ENCODE measurements around the gene MYO18A.

Gene MYO18A

DNA sequence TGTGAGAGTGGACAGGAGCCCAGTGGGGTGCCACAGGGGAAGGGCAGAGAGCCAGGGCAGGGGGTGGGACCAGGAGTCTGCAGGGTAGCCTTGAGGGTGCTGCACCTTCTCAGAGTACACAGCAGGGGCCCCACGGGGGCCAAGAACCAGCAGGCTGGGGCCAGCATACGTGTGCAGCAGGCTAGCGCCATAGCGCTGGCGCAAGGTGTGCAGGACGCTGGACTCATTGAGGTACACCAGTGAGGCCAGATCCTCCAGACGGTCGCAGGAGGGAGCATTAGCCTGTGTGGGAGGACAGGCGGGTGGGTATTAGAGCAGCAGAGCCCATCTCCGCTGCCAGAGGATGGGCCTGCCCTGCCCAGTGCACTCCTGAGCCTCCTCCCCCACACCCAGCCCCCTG lies 58.8 kb downstream of the MYO18A start:
- Histone ChIP-seq H3K9ac (ENCODE audit: low read length in 5 of 5) (no peak overlapping the region), H3K27me3 (ENCODE audit: control insufficient read depth in 5 of 5, insufficient read depth in 4 of 5, low read length in 5 of 5) (no peaks in the 10 kb centered on the region), H3K4me3 (ENCODE audit: low read depth in 1 of 5, low read length in 5 of 5) (no peak overlapping the region), H3K9me3 (ENCODE audit: control insufficient read depth in 5 of 5, low read length in 5 of 5) (no peaks in the 10 kb centered on the region), H3K4me1 (ENCODE audit: control insufficient read depth in 5 of 5, insufficient read depth in 5 of 5, low read length in 5 of 5) (peaks cover 0 to 9% (median 2%) of the 10 kb centered on the region in 5 donors), H3K27ac (ENCODE audit: low read depth, low read length) (no peak overlapping the region), H3K36me3 (ENCODE audit: control insufficient read depth in 5 of 5, insufficient read depth in 5 of 5, low read length in 5 of 5) (peaks cover 0 to 51% (median 39%) of the 10 kb centered on the region in 5 donors)

DNA sequence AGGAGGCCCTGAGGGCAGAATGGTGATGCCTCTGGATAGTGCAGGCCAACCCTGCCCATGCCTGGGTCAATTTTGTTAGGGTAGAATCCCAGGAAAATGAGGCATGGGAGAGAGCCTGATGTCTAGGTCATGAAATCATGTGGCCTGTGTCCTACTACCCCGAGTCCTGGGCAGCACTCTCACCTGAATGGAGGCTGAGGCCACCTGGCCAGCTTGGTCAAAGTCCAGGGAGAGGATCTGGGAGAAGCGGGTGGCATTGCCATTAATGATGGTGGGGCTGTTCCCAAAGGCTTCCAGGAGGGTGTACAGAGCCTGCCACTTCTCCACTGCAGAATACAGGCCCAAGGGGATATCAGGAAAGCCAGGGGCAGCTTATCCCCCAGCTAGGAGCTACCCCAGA lies 59.8 kb downstream of the MYO18A start:
- Histone ChIP-seq H3K9ac (ENCODE audit: low read length in 5 of 5) (no peak overlapping the region), H3K27ac (ENCODE audit: low read depth, low read length) (no peak overlapping the region), H3K27me3 (ENCODE audit: control insufficient read depth in 5 of 5, insufficient read depth in 4 of 5, low read length in 5 of 5) (no peaks in the 10 kb centered on the region), H3K4me1 (ENCODE audit: control insufficient read depth in 5 of 5, insufficient read depth in 5 of 5, low read length in 5 of 5) (peaks cover 0 to 6% (median 0%) of the 10 kb centered on the region in 5 donors), H3K4me3 (ENCODE audit: low read depth in 1 of 5, low read length in 5 of 5) (no peak overlapping the region), H3K36me3 (ENCODE audit: control insufficient read depth in 5 of 5, insufficient read depth in 5 of 5, low read length in 5 of 5) (peaks cover 0 to 61% (median 39%) of the 10 kb centered on the region in 5 donors), H3K9me3 (ENCODE audit: control insufficient read depth in 5 of 5, low read length in 5 of 5) (no peaks in the 10 kb centered on the region)

DNA sequence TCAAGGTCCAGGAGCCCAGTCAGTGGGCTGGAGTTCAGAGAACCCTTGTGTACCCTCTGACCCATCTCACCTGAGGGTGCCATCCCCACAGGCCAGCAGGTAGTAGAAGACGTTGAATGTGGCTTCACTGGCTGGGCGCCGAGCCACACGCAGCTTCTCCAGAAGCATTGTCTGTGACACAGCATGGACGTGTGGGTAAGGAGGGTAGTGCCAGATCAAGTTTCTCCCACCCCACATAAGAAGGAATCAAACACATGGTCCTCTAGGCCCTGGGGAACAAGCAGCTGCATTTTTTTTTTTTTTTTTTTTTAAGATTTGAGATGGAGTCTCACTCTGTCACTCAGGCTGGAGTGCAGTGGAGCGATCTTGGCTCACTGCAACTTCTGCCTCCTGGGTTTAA lies 60.9 kb downstream of the MYO18A start:
- Histone ChIP-seq H3K4me3 (ENCODE audit: low read depth in 1 of 5, low read length in 5 of 5) (no peak overlapping the region), H3K9me3 (ENCODE audit: control insufficient read depth in 5 of 5, low read length in 5 of 5) (no peaks in the 10 kb centered on the region), H3K27ac (ENCODE audit: low read depth, low read length) (no peak overlapping the region), H3K4me1 (ENCODE audit: control insufficient read depth in 5 of 5, insufficient read depth in 5 of 5, low read length in 5 of 5) (peaks cover 0 to 2% (median 0%) of the 10 kb centered on the region in 5 donors), H3K9ac (ENCODE audit: low read length in 5 of 5) (no peak overlapping the region), H3K27me3 (ENCODE audit: control insufficient read depth in 5 of 5, insufficient read depth in 4 of 5, low read length in 5 of 5) (no peaks in the 10 kb centered on the region), H3K36me3 (ENCODE audit: control insufficient read depth in 5 of 5, insufficient read depth in 5 of 5, low read length in 5 of 5) (peaks cover 0 to 73% (median 43%) of the 10 kb centered on the region in 5 donors)

DNA sequence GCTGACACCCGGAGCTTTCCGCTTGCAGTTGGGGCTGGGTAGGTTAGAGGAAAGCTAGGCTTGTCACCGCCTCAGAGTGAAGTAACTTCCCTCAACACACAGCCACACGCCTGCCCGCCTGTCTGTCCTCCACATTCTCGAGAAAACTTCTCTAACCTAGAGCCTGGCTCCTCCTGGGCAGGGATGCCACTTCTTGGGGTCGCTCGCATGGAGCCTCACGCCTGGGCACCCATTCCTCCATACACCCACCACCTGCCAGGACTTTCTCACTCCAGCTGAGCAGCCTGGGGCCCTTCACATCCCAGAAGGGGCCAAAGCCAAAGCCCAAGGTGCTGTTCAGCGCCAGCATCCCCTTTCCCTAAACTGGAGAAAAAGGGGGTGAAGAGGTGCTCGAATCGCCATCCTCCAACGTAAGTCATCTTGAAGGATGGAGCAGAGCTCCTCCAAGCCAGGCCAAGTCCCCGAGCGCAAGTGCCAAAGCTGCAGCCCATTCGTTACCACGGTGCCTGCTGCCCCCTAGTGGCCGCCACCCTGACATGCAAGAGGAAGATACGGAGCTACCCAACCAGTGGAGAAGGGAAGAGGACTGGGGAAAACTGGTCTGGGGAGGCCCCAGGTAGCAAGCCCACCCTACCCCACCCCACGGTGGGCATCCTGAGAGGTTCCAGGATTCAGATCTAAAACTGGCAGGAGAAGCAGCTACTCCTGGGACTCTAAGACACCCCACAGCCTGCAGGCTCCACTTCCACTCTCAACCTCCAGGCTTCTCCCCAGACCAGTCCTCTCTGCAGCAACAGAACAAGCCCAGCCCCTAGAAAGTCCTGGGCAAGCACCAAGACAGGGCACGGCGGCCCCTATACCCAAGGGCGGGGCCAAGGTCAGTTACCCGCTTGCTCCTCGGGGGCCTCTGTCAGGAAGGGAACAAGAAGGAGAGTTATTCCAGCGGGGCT lies 63.1 kb downstream of the MYO18A start:
- H3K4me3 ChIP-seq (ENCODE audit: low read depth in 1 of 5, low read length in 5 of 5) = no peak overlapping the region
- H3K36me3 ChIP-seq (ENCODE audit: control insufficient read depth in 5 of 5, insufficient read depth in 5 of 5, low read length in 5 of 5) = peaks cover 0 to 77% (median 43%) of the 10 kb centered on the region in 5 donors
- H3K27me3 ChIP-seq (ENCODE audit: control insufficient read depth in 5 of 5, insufficient read depth in 4 of 5, low read length in 5 of 5) = no peaks in the 10 kb centered on the region
- H3K4me1 ChIP-seq (ENCODE audit: control insufficient read depth in 5 of 5, insufficient read depth in 5 of 5, low read length in 5 of 5) = peaks cover 12 to 19% (median 19%) of the 10 kb centered on the region in 5 donors
- no peaks in the 10 kb centered on the region for H3K9me3 ChIP-seq (ENCODE audit: control insufficient read depth in 5 of 5, low read length in 5 of 5)
- H3K27ac ChIP-seq (ENCODE audit: low read depth, low read length) = no peak overlapping the region
- H3K9ac ChIP-seq (ENCODE audit: low read length in 5 of 5) = no peak overlapping the region

DNA sequence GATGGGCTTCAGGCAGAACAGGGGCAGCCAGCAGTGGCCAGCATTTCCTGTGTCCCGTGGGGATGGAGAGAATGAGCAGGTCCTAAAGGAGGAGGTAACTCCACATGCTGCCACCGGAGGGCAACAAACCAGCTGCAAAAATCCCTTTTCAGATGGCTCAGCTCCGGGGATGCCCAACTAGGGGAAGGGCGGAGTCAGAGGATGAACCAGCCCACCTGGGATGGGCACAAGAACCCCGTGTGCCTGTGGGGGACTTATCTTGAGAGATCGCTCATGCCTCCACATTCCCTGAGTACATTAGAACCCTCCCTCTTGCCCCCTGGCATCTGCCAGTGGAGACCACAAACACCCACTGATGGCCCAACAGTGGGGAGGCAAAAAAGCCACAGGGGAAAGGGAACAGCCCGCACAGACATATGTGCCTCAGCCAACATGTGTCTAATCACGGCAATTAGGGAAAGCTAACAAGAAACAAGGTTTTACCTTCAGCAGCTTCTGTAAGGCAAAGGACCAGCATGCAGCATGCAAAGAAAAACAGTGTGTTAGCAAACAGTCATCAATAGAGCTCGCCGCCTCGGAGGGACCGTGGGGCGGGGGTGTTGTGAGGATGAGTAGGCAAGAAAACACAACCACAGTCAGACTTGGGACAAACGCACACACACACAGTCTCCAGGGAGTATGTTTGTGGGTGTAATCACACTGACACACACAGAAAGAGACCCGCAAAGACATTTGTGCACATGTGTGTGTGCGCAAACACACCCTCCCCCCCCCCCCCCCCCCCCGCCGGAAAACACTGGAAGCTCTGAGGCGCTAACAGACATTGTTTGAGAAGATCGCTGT lies 64.0 kb downstream of the MYO18A start:
- H3K27ac ChIP-seq (ENCODE audit: low read depth, low read length) = no peak overlapping the region
- peaks cover 12 to 27% (median 25%) of the 10 kb centered on the region in 5 donors for H3K4me1 ChIP-seq (ENCODE audit: control insufficient read depth in 5 of 5, insufficient read depth in 5 of 5, low read length in 5 of 5)
- H3K4me3 ChIP-seq (ENCODE audit: low read depth in 1 of 5, low read length in 5 of 5) = no peak overlapping the region
- no peaks in the 10 kb centered on the region for H3K9me3 ChIP-seq (ENCODE audit: control insufficient read depth in 5 of 5, low read length in 5 of 5)
- no peaks in the 10 kb centered on the region for H3K27me3 ChIP-seq (ENCODE audit: control insufficient read depth in 5 of 5, insufficient read depth in 4 of 5, low read length in 5 of 5)
- peaks cover 0 to 72% (median 37%) of the 10 kb centered on the region in 5 donors for H3K36me3 ChIP-seq (ENCODE audit: control insufficient read depth in 5 of 5, insufficient read depth in 5 of 5, low read length in 5 of 5)
- no peak overlapping the region for H3K9ac ChIP-seq (ENCODE audit: low read length in 5 of 5)

DNA sequence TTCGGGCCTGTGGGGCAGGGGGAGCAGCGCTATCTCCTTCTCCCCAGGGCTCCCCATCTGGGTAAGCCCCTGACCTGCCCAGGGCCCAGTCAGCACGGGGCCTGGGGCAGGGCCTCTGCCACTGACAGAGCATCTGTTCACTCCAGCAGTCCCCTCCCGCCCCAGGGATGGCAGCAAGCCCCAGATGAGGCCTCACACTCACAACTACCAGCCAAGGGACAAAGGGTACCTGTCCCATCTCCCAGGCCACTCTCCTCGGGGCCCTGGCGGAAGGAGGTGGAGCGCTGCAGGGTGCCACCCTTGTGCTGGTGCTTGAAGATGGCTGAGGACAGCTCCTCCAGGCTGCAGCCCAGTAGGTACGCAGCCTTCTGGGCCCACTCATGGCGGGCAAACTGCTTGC lies 64.8 kb downstream of the MYO18A start:
- Histone ChIP-seq H3K36me3 (ENCODE audit: control insufficient read depth in 5 of 5, insufficient read depth in 5 of 5, low read length in 5 of 5) (peaks cover 0 to 72% (median 37%) of the 10 kb centered on the region in 5 donors), H3K9ac (ENCODE audit: low read length in 5 of 5) (no peak overlapping the region), H3K9me3 (ENCODE audit: control insufficient read depth in 5 of 5, low read length in 5 of 5) (no peaks in the 10 kb centered on the region), H3K27ac (ENCODE audit: low read depth, low read length) (no peak overlapping the region), H3K27me3 (ENCODE audit: control insufficient read depth in 5 of 5, insufficient read depth in 4 of 5, low read length in 5 of 5) (no peaks in the 10 kb centered on the region), H3K4me1 (ENCODE audit: control insufficient read depth in 5 of 5, insufficient read depth in 5 of 5, low read length in 5 of 5) (peaks cover 12 to 27% (median 25%) of the 10 kb centered on the region in 5 donors), H3K4me3 (ENCODE audit: low read depth in 1 of 5, low read length in 5 of 5) (no peak overlapping the region)

DNA sequence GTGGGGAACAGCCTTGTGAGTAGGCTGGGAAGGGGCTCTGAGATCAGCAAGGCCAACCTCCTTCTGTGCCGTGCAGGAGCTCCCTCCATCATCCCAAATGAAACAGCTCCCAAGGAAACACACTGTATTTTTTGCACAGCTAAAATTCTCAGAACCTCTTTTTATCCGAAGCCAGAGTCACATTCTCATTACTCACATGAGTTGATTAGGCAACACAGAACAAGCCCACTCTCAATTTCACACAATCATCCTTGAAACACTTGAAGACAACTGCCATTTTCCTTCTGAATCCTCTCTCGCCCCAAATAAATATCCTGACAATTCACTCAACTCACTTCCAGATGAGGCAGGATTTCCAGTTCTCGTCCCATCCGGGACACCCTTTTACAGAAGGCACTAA lies 66.1 kb downstream of the MYO18A start:
- Histone ChIP-seq H3K4me3 (ENCODE audit: low read depth in 1 of 5, low read length in 5 of 5) (no peak overlapping the region), H3K9ac (ENCODE audit: low read length in 5 of 5) (no peak overlapping the region), H3K27me3 (ENCODE audit: control insufficient read depth in 5 of 5, insufficient read depth in 4 of 5, low read length in 5 of 5) (no peaks in the 10 kb centered on the region), H3K9me3 (ENCODE audit: control insufficient read depth in 5 of 5, low read length in 5 of 5) (no peaks in the 10 kb centered on the region), H3K36me3 (ENCODE audit: control insufficient read depth in 5 of 5, insufficient read depth in 5 of 5, low read length in 5 of 5) (peaks cover 0 to 76% (median 42%) of the 10 kb centered on the region in 5 donors), H3K27ac (ENCODE audit: low read depth, low read length) (no peak overlapping the region), H3K4me1 (ENCODE audit: control insufficient read depth in 5 of 5, insufficient read depth in 5 of 5, low read length in 5 of 5) (peaks cover 12 to 27% (median 25%) of the 10 kb centered on the region in 5 donors)

DNA sequence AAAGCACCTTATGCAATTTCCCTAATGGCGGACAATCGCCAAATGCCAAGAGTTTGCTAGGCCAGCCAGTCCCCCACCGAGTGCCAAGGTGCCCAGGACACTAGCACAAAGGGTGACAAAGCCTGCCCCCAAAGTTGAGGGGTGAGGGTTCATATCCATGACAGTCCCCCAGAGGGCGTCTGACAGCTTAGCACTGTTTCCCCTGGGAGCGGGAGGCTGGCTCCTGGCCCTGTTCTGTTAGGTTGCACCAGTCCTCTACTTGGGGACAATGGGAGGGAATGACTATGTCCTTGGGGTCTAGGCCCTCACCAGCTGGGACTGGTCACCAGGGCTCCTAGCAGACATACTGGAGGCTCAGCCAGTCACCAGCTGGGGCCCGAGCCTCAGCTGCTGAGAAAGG lies 66.9 kb downstream of the MYO18A start:
- H3K4me1 ChIP-seq (ENCODE audit: control insufficient read depth in 5 of 5, insufficient read depth in 5 of 5, low read length in 5 of 5) = peaks cover 12 to 29% (median 25%) of the 10 kb centered on the region in 5 donors
- no peak overlapping the region for H3K27ac ChIP-seq (ENCODE audit: low read depth, low read length)
- no peaks in the 10 kb centered on the region for H3K9me3 ChIP-seq (ENCODE audit: control insufficient read depth in 5 of 5, low read length in 5 of 5)
- peaks cover 0 to 76% (median 37%) of the 10 kb centered on the region in 5 donors for H3K36me3 ChIP-seq (ENCODE audit: control insufficient read depth in 5 of 5, insufficient read depth in 5 of 5, low read length in 5 of 5)
- no peak overlapping the region for H3K4me3 ChIP-seq (ENCODE audit: low read depth in 1 of 5, low read length in 5 of 5)
- no peaks in the 10 kb centered on the region for H3K27me3 ChIP-seq (ENCODE audit: control insufficient read depth in 5 of 5, insufficient read depth in 4 of 5, low read length in 5 of 5)
- no peak overlapping the region for H3K9ac ChIP-seq (ENCODE audit: low read length in 5 of 5)

DNA sequence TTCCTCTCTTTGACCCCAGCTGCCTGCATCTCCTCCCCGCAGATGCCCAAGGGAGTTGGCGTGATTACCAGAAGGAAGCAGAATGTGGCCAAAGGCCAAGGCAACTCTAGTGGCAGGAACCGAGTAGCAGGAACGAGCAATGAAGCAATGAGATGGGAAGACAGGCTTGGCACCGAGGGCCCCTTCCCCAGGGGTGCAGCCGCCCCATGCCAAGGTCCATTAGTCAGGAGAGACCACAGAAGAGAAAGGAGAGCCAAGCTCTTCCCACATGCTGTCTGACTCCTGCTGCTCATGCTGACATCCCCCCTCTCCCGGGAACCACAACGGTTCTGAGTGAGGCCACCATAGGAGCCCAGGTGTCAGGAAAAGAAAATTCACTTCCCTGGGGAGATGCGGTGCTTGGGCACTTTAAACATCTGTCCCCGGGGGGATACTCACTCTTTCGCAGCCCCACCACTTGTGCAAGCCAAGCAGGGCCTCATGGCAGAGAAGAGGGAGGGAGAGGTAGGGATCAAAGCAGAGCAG lies 67.4 kb downstream of the MYO18A start:
- H3K9me3 ChIP-seq (ENCODE audit: control insufficient read depth in 5 of 5, low read length in 5 of 5) = no peaks in the 10 kb centered on the region
- peak overlapping the region in 1 of 5 donors; percentile 30 for H3K9ac ChIP-seq (ENCODE audit: low read length in 5 of 5)
- no peak overlapping the region for H3K4me3 ChIP-seq (ENCODE audit: low read depth in 1 of 5, low read length in 5 of 5)
- no peak overlapping the region for H3K27ac ChIP-seq (ENCODE audit: low read depth, low read length)
- peaks cover 12 to 30% (median 25%) of the 10 kb centered on the region in 5 donors for H3K4me1 ChIP-seq (ENCODE audit: control insufficient read depth in 5 of 5, insufficient read depth in 5 of 5, low read length in 5 of 5)
- H3K36me3 ChIP-seq (ENCODE audit: control insufficient read depth in 5 of 5, insufficient read depth in 5 of 5, low read length in 5 of 5) = peaks cover 0 to 76% (median 42%) of the 10 kb centered on the region in 5 donors
- no peaks in the 10 kb centered on the region for H3K27me3 ChIP-seq (ENCODE audit: control insufficient read depth in 5 of 5, insufficient read depth in 4 of 5, low read length in 5 of 5)

All from subcutaneous abdominal adipose tissue (tissue), 5 donors.